Effector memory CD8-positive, alpha-beta T cell (primary cell): Measurements from ENCODE around the gene CSRNP2.
A peak's percentile ranks its signal among the peaks of the same experiment; 100 is the strongest.

ENCODE experiments used
- ATAC-seq: fragments of 150-1000 bp; cut with Tn5 transposase; replicated peaks from 2 replicates; pipeline ENCODE4 v1.10.0; 2021; ENCODE audit warnings: mild to moderate bottlenecking, moderate library complexity
- DNase-seq, 3 experiments: peaks; one replicate each; pipeline ENCODE4 v3.0.0; 2021
- H3K27ac Mint-ChIP-seq, 2 donors: one replicate each; pipeline ENCODE4 v1.8.0; 2022; ENCODE audit warnings: mild to moderate bottlenecking in 2 of 2, mixed read lengths in 2 of 2, moderate library complexity in 2 of 2
- H3K27me3 Mint-ChIP-seq, 2 donors: one replicate each; pipeline ENCODE4 v1.8.0; 2022; ENCODE audit warnings: mixed read lengths in 2 of 2
- H3K36me3 Mint-ChIP-seq: one replicate; pipeline ENCODE4 v1.8.0; 2022; ENCODE audit warnings: mild to moderate bottlenecking, moderate library complexity, mixed read lengths; ENCODE audit not compliant: insufficient read depth
- H3K4me1 Mint-ChIP-seq, 2 donors: one replicate each; pipeline ENCODE4 v1.8.0; 2022; ENCODE audit warnings: low read depth in 2 of 2, mixed read lengths in 2 of 2
- H3K4me3 Mint-ChIP-seq, 2 donors: one replicate each; pipeline ENCODE4 v1.8.0; 2022; ENCODE audit warnings: mild to moderate bottlenecking in 2 of 2, mixed read lengths in 2 of 2, moderate library complexity in 2 of 2
- H3K9me3 Mint-ChIP-seq, 2 donors: one replicate each; pipeline ENCODE4 v1.8.0; 2022; ENCODE audit warnings: mixed read lengths in 2 of 2

Gene CSRNP2

GRCh38 chr12:51070004-51070403 lies 13.4 kb downstream of the CSRNP2 start:
- H3K4me1 Mint-ChIP-seq, result no peaks in the 10 kb centered on the region
- no peak overlapping the region for H3K4me3 Mint-ChIP-seq
- peaks cover 66% of the 10 kb centered on the region for H3K36me3 Mint-ChIP-seq
- H3K9me3 Mint-ChIP-seq, result no peaks in the 10 kb centered on the region
- H3K27me3 Mint-ChIP-seq, result no peaks in the 10 kb centered on the region
- ATAC-seq (no peak), DNase-seq (no peak)
- H3K27ac Mint-ChIP-seq, result peak overlapping the region in 1 of 2 donors; percentile 71

DNA sequence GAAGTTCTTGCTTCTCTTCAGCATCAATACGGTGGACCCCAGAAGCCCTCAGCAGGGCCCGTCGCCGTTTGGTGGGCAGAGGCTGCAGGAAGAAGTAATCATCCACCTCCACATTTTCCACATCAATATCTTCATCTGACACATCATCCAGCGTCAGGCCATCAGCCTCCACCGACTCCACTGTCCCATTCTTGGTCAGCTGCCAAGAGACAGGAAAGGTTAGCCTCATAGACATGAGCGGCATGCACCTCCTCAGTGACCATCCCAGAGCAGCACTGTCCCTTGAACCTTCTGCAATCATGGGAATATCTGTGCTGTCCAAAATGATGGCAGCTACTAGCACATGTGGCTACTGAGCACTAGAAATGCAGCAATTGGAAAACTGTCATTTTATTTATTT lies 15.6 kb downstream of the CSRNP2 start:
- no peaks in the 10 kb centered on the region for H3K4me1 Mint-ChIP-seq
- no peaks in the 10 kb centered on the region for H3K9me3 Mint-ChIP-seq
- no peaks in the 10 kb centered on the region for H3K27me3 Mint-ChIP-seq
- peaks cover 58% of the 10 kb centered on the region for H3K36me3 Mint-ChIP-seq
- no peak overlapping the region for H3K27ac Mint-ChIP-seq
- ATAC-seq (no peak), DNase-seq (no peak)
- H3K4me3 Mint-ChIP-seq, result no peak overlapping the region

DNA sequence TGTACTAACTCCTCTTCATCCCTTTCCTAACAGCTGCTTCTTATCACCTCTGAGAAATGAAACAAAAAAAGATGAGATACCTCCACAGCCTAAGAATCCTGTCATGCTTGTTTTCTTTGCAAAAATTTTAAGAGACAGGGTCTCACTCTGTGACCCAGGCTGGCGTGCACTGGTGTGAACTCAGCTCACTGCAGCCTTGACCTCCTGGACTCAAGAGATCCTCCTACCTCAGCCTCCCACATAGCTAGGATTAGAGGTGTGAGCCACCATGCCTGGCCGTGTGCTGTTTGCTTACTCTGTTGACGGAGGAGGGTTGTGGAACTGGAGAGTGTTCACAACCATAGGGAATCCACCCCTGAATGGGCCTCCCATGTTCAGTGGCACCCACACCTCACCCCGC lies 16.2 kb downstream of the CSRNP2 start:
- no peaks in the 10 kb centered on the region for H3K27me3 Mint-ChIP-seq
- no peaks in the 10 kb centered on the region for H3K9me3 Mint-ChIP-seq
- H3K4me1 Mint-ChIP-seq, result no peaks in the 10 kb centered on the region
- DNase-seq (no peak), ATAC-seq (no peak)
- peak overlapping the region in 1 of 2 donors; percentile 65 for H3K27ac Mint-ChIP-seq
- H3K36me3 Mint-ChIP-seq, result peaks cover 53% of the 10 kb centered on the region
- no peak overlapping the region for H3K4me3 Mint-ChIP-seq

- H3K27me3 Mint-ChIP-seq, result no peaks in the 10 kb centered on the region
- no peaks in the 10 kb centered on the region for H3K4me1 Mint-ChIP-seq
- no peak overlapping the region for H3K4me3 Mint-ChIP-seq
- H3K9me3 Mint-ChIP-seq, result no peaks in the 10 kb centered on the region
- H3K36me3 Mint-ChIP-seq, result peaks cover 54% of the 10 kb centered on the region
- ATAC-seq (no peak), DNase-seq (no peak)
- H3K27ac Mint-ChIP-seq, result peak overlapping the region in 1 of 2 donors; percentile 19
Measured at GRCh38 chr12:51065530-51065929, 17.9 kb downstream of the CSRNP2 start.

GRCh38 chr12:51062631-51063397 lies 20.6 kb downstream of the CSRNP2 start:
- H3K27ac Mint-ChIP-seq, result peak overlapping the region in 1 of 2 donors; percentile 62
- no peaks in the 10 kb centered on the region for H3K9me3 Mint-ChIP-seq
- H3K27me3 Mint-ChIP-seq, result no peaks in the 10 kb centered on the region
- ATAC-seq (no peak), DNase-seq (no peak)
- H3K36me3 Mint-ChIP-seq, result peaks cover 60% of the 10 kb centered on the region
- no peak overlapping the region for H3K4me3 Mint-ChIP-seq
- H3K4me1 Mint-ChIP-seq, result no peaks in the 10 kb centered on the region

DNA sequence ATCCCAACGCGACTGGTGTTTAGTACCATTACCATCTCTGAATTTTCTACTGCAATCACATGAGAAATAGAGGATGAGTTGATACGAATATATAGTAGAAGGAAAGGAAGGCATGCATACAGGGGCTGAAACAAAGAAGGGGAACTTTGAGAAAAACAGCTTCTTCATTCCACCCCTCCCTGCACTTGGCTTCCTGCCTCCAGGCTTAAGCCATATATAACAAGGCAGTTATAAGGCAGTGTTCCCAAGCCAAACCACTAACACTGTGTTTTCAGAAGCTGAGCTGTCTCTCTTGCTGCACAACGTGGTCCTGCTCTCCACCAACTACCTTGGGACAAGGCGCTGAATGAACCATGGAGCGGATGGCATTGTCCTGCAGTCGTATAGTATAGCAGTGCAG lies 24.3 kb downstream of the CSRNP2 start:
- DNase-seq (no peak), ATAC-seq (no peak)
- no peak overlapping the region for H3K27ac Mint-ChIP-seq
- H3K4me1 Mint-ChIP-seq, result no peaks in the 10 kb centered on the region
- H3K27me3 Mint-ChIP-seq, result no peaks in the 10 kb centered on the region
- no peaks in the 10 kb centered on the region for H3K9me3 Mint-ChIP-seq
- H3K36me3 Mint-ChIP-seq, result peaks cover 63% of the 10 kb centered on the region
- H3K4me3 Mint-ChIP-seq, result no peak overlapping the region

DNA sequence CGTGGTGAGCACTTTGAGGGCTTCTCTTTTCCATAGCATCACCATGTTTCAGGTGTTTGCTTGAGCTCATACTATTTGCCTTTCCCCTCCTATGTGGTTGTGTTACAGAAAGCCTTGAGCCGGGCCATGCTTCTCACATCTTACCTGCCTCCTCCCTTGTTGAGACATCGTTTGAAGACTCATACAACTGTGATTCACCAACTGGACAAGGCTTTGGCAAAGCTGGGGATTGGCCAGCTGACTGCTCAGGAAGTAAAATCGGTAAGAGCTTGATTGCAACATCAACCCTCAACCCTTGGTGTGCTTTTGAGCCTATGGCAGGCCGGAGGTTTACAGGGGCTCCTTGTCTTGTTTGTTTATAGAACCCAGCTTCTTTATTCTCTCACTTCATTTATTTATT lies 27.2 kb downstream of the CSRNP2 start:
- no peak for ATAC-seq
- no peak overlapping the region for H3K27ac Mint-ChIP-seq
- H3K9me3 Mint-ChIP-seq, result no peaks in the 10 kb centered on the region
- H3K27me3 Mint-ChIP-seq, result no peaks in the 10 kb centered on the region
- peaks cover 0 to 4% of the 10 kb centered on the region in 2 donors for H3K4me1 Mint-ChIP-seq
- no peak for DNase-seq
- peaks cover 80% of the 10 kb centered on the region for H3K36me3 Mint-ChIP-seq
- no peak overlapping the region for H3K4me3 Mint-ChIP-seq

DNA sequence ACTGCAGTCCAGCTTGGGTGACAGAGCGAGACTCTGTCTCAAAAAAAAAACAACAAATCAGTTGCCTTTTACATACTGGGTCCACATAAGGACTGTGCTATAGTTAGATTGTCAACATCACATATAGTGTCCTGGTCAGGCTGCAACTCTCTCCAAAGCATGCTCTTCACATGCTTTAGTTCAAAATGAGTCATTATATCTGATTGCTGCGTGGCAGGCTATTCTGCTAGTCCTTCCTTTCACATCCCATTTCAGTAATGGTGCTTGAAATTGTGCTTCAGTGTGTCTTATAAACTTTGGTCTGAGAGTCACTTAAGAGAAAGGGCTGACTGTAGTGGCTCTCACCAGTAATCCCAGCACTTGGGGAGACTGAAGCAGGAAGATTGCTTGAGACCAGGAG lies 28.3 kb downstream of the CSRNP2 start:
- Mint-ChIP-seq H3K4me1 (peaks cover 0 to 4% of the 10 kb centered on the region in 2 donors), H3K27ac (no peak overlapping the region), H3K9me3 (no peaks in the 10 kb centered on the region), H3K27me3 (no peaks in the 10 kb centered on the region), H3K36me3 (peaks cover 81% of the 10 kb centered on the region), H3K4me3 (no peak overlapping the region)
- ATAC-seq (no peak), DNase-seq (no peak)

- Mint-ChIP-seq H3K27me3 (no peaks in the 10 kb centered on the region), H3K36me3 (peaks cover 69% of the 10 kb centered on the region)
- ATAC-seq, result no peak
Measured at GRCh38 chr12:51051787-51052186, 31.6 kb downstream of the CSRNP2 start.

GRCh38 chr12:51049525-51049924 lies 33.9 kb downstream of the CSRNP2 start:
- ATAC-seq (no peak), DNase-seq (no peak)
- H3K9me3 Mint-ChIP-seq, result no peaks in the 10 kb centered on the region
- peaks cover 25 to 26% of the 10 kb centered on the region in 2 donors for H3K4me1 Mint-ChIP-seq
- H3K36me3 Mint-ChIP-seq, result peaks cover 54% of the 10 kb centered on the region
- peak overlapping the region; percentile 96 to 98 for H3K4me3 Mint-ChIP-seq
- no peaks in the 10 kb centered on the region for H3K27me3 Mint-ChIP-seq
- H3K27ac Mint-ChIP-seq, result peak overlapping the region; percentile 97 to 98

More at GRCh38 chr12:51051787-51052186, 31.6 kb downstream of the CSRNP2 start:
- H3K27ac Mint-ChIP-seq, result peak overlapping the region; percentile 29 to 66
- no peaks in the 10 kb centered on the region for H3K9me3 Mint-ChIP-seq
- no peak for DNase-seq
- no peak overlapping the region for H3K4me3 Mint-ChIP-seq
- H3K4me1 Mint-ChIP-seq, result peaks cover 22 to 25% of the 10 kb centered on the region in 2 donors

DNA sequence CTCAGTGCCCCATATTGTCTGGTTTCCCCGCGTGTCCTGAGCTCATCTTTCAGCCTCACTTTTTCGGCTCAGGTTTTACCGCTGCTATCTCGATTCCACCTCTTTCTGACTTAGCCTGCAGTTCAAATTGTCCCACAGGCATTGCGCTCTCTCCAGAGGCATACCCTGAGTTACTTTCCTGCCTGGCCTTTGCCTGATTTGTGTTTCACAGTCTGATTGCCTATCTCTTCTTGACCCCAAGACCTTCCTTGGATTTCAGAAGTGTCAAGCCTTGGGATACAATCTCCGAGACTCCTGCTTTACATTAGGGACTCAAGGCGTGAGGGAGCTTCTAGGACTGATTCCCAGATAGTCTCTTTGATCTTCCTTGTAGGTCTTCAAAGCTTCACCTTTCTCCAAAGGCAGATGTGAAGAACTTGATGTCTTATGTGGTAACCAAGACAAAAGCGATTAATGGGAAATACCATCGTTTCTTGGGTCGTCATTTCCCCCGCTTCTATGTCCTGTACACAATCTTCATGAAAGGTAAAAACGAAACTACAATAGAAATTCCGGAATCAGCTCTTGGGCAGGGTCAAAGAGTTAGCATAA lies 34.6 kb downstream of the CSRNP2 start:
- peak overlapping the region; percentile 97 to 98 for H3K27ac Mint-ChIP-seq
- peaks cover 51% of the 10 kb centered on the region for H3K36me3 Mint-ChIP-seq
- no peaks in the 10 kb centered on the region for H3K9me3 Mint-ChIP-seq
- peak overlapping the region; percentile 96 to 98 for H3K4me3 Mint-ChIP-seq
- H3K27me3 Mint-ChIP-seq, result no peaks in the 10 kb centered on the region
- H3K4me1 Mint-ChIP-seq, result peaks cover 25 to 26% of the 10 kb centered on the region in 2 donors
- DNase-seq, result peak in 1 of 3 experiments; percentile 16
- no peak for ATAC-seq

DNA sequence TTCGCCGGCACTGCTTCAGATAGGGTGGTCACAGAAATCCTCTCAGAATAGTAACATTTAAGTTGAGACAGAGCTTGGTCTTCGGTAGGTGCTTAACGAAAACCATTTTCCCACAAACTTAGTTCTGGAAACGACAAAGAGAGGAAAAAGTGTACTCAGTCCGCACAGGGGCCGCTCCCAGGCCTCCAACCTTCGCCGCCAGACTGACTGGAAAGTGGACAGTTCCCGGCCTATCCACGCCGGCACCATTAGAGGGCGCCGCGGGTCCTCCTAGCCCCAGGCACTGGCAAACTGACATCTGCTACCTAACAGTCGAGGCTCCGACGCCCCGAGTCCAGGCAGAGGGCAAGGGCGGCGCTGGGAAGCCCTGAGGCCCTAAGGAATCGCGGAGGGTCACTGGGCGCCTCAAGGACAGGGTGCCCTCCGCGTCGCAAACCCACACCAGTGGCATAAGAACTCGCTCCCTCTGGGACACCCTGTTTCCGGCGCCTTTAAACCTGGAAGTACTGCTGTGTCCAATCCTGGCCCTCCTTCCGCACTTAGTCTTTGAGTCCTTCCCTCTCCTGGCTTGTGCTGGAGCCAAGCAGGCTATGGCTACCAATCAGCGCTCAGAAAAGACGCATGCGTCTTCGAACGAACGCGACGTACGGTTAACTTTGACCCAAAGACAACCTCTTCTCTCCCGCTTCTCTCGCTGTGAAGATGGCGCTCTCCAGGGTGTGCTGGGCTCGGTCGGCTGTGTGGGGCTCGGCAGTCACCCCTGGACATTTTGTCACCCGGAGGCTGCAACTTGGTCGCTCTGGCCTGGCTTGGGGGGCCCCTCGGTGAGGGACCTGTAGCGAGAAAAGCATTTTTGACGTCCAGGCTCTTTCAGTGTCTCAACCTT lies 35.5 kb downstream of the CSRNP2 start, which contains the start of gene LETMD1:
LETMD1 (plus strand) TSS at position 673 of the 886 bp plus-strand sequence; CDS start at position 703, 30 bp downstream.
- Mint-ChIP-seq H3K9me3 (no peaks in the 10 kb centered on the region), H3K27ac (peak within 1 kb of the TSS; percentile 97 to 98)
- ATAC-seq, result peak; percentile 92

DNA sequence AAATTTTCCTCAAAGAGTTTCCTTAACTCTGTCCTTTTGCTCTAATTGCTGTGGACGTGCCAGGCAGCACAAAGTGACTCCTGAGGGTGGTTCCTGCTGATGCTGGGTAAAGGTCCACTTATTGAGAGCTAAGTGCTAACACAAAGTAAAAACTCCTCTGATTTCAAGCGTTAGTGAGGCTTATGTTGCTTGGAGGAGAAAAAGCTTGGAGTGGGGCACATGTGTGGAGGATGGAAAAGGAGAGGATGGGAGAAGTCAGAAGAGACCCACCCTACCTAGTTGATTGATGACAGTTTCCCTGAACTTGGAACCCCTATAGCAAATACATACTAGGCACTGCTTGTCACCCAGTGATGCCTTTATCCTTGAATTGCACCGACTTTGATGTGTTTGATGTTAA lies 47.1 kb downstream of the CSRNP2 start:
- Mint-ChIP-seq H3K27me3 (no peaks in the 10 kb centered on the region), H3K27ac (no peak overlapping the region), H3K4me1 (no peaks in the 10 kb centered on the region), H3K9me3 (no peaks in the 10 kb centered on the region), H3K36me3 (no peaks in the 10 kb centered on the region), H3K4me3 (no peak overlapping the region)
- DNase-seq (no peak), ATAC-seq (no peak)

More for the DNA sequence above, 35.5 kb downstream of the CSRNP2 start, which contains the start of gene LETMD1:
- peak within 1 kb of the TSS; percentile 96 to 98 for H3K4me3 Mint-ChIP-seq
- DNase-seq, result peak; percentile 87 to 88 (median 88)
- H3K4me1 Mint-ChIP-seq, result peaks cover 25 to 26% of the 10 kb centered on the region in 2 donors
- peaks cover 44% of the 10 kb centered on the region for H3K36me3 Mint-ChIP-seq
- H3K27me3 Mint-ChIP-seq, result no peaks in the 10 kb centered on the region
